Measurements from ENCODE around the gene CSGALNACT2.
A peak's percentile ranks its signal among the peaks of the same experiment; 100 is the strongest.

The CSGALNACT2 gene

DNA sequence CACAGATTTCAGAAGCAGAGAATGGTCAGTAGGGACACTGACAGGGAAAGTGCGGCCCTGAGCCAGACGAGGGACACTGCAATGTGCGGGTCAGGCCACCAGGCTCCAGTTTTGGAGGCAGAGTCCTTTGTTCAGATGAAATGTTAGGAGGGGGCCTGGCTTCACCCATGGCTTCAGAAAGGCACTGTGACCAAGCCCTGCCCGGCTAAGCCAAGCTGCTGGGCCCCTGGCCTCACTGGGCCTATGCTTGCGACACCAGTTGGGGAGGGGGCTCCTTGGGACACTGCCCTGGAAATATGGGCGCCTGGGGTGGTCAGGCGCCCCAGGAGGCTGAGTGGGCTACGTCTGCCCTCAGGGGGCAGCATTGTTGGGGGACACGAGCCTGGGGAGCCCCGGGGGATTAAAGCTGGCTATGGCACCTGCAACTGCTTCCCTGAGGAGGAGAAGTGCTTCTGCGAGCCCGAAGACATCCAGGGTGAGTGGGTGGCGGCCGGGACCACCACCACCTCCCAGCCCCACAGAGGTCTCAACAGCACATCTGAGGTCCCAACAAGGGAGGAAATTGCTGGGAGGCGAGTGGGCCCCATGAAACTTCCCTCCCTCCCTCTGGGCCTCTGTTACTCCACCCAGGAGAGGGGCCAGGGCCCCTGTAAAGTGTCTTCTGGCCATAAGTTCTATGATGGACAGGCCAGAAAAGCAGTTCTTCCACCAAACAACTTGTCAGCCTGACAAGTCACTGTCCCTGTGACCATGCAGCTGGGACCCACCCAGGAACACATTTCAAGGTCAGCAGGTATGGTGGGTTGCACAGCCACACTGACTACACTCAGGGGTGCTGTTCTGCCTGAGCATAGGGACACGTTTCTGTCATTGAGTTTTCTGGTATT lies 24.8 kb upstream of the CSGALNACT2 start:
- no peak for DNase-seq

DNA sequence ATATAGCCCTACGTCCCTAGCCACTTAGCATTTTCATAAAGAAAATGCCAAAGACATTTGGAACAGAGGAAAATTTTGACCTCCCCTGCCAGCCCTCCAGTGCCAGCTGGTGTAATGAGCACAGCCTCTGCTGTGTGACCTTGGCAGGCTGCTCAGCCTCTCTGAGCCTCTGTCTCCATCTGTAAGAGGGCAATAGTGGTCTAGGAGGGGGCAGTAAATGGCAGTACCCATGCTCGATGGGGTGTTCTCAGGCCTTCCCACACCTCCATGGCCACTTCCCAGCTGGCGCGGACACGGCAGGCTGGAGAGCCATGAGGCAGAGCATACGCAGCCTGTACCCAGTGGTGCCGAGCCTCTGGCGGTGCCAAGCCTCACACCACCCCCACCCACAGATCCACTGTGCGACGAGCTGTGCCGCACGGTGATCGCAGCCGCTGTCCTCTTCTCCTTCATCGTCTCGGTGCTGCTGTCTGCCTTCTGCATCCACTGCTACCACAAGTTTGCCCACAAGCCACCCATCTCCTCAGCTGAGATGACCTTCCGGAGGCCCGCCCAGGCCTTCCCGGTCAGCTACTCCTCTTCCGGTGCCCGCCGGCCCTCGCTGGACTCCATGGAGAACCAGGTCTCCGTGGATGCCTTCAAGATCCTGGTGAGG lies 24.0 kb upstream of the CSGALNACT2 start:
- DNase-seq: no peak

DNA sequence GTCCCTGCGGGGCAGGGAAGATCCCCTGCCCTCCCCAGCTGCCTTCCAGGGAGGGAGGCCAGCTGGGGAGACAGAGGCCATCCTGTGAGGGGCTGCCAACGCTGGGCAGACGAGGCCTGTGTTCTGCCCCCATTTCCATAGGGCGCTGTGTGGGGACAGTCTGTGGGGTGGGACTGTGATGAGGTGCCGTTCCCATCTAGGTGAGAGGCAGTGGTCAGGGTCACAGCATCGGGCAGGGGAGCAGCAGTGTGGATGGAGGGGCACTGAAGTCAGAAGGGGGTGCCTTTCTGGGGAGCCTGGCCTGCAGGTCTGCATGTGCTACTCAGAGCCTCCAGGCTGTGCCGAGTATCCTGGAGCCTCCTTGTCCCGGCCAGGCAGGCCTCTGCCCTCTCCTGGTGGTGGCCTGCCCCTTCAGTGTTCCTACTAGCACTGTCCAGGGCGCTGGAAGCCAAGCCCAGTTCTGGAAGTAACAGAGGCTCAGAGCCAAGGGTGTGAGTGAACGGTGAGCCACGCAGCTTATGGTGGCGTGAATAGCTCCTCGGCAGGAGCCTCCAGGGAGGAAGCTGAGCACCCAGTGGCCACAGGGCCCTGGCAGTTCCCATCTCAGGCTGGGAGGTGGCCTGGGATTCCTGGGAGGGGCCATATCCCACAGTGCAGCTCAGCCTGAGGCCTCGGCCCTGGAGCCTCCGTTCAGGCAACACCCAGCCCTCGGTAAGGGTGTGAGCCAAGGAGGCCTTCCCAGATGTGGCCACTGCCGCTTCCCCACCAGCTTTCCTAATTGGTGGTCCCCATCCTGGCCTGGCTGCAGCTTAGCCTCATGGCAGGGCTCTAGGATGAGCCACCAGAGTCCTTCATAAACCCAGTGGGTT lies 23.3 kb upstream of the CSGALNACT2 start:
- peak; percentile 23 for DNase-seq

DNA sequence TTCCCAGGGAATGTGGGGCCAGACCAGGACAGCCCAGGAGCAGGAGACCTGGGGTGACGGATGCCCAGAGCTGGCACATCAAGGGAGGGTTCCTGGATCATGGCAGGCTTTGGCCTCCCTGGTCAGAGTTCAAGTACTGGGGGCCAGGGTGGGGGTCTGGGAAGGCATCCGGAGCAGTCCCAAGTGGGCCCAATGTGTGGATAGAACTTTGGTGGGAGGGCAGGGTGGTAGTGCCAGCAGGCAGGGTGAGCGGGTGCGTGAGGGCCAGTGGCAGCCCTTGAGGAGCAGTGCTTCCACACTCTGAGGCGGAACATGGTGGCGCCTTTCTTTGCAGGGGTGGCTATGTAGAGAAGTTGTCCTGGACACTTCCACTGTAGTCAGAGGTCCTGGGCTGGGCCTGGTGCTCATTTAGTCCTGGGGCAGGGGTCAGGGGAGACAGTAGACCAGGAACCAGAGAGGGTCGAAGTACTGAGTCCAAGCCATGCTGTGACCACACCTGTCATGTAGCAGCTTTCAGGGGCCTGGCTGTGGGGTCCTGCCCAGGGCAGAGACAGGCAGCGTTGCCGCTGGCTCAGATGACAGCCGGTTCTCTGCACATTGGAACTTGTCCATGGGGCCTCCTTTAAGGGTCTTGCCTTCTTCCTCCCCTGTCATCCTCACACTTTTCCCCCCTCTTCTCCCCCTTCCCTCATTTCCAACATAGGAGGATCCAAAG lies 22.2 kb upstream of the CSGALNACT2 start:
- DNase-seq: no peak

DNA sequence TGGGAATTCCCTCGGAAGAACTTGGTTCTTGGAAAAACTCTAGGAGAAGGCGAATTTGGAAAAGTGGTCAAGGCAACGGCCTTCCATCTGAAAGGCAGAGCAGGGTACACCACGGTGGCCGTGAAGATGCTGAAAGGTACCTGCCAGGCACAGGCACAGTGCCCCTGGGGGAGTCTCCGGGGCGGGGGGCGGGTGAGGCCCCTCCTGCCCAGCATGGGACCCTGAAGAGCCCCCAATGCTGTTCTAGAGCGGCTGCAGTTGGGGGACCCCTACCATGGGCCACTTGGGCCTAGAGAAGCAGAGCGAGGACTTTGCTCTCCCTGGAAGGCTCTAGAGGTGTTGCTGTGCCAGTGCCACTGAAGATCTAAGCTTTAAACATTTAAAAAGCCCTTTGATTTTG lies 21.6 kb upstream of the CSGALNACT2 start:
- DNase-seq: no peak

DNA sequence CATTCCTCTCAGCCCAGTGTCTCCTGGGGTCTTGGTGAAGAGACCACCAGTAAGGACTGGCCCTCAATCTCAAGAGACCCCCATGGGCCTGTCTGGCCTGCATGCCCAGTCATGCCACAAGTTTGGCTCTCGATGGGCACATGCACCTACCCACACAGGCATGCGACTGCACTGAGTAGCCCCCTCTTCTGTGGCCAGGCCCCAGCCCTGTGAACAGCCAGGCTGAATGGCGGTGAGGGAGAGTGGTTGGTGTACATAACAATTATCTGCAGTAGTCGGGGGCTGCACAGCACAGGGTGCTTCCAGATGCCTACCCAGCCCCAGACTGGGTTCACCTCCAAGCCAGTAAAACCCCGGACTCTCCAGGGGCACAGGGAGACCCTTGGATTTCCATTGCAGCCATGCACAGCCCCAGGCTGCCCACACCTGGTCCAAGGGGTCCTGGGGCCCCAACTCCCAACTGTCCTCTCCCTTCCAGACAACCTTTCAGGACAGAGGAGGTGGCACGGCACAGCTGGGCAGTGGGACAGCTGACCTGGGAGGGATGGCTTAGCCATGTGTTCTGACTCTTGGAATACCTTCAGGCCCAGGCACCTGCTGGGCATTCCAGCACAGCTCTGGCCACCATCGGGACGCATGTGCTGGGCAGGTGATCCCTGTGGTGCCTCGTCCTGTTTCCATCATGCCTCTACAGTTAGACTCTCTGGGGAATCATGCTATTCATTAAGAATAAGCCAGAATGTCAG lies 21.0 kb upstream of the CSGALNACT2 start:
- no peak for DNase-seq

DNA sequence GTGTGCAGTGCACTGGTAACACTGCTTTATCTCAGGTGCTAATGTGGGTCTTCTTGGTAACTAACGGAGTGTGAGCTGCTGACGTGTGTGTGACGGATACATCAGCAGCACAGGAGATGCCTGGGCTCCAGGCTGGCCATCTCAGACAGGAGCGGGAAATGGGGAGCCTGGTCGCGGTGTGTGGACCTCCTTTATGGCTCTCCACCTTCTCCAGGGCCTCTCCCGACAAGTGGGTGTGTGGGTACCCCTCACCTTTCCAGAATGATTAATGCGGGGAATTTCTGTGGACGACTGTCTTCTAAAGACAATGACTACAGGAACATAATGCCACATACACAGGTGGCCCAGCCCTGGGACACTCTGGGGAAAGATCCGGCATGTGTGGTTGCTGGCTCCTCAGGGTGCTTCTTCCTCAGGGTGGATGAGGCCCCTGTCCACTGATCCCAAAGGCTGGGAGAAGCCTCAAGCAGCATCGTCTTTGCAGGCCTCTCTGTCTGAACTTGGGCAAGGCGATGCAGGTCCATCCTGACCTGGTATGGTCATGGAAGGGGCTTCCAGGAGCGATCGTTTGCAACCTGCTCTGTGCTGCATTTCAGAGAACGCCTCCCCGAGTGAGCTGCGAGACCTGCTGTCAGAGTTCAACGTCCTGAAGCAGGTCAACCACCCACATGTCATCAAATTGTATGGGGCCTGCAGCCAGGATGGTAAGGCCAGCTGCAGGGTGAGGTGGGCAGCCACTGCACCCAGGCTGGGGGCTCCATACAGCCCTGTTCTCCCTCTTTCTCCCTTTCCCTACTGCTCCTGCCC lies 20.3 kb upstream of the CSGALNACT2 start:
- DNase-seq: no peak

DNA sequence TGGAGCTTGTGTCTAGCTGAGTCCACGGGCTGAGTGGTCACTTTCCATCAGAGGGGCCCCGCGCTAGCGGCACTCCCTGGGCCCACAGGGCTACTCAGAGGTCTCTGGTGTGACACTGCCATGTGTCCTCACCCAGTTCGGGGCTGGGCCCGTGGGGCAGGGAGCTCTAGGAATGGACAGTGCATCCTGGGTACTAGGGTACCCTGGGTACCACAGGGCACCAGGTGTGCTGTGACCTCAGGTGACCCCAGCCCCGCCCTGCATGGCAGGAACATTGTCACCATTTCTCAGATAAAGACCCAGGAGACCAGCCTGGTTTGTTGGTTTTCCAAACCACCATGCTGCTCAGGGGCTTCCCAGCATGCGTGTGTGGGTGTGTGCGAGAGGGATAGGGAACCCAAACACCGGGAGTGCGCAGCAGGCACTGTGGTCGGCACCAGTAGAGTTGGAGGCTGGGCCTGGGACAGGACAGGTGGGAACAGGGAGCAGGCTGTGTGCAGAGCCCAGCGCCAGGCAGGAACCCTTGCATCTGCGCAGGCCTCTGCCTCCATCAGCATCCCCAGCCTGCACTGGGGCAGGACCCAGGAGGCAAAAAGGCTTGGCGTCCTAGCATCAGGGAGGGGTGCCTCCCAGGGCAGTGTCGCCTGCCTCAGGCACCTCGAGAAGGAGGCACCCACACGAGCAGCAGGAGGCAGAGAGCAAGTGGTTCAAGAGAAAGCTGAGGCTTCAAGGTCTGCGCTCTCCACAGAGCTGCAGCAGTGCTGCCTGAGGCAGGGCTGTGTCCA lies 19.4 kb upstream of the CSGALNACT2 start:
- no peak for DNase-seq

DNA sequence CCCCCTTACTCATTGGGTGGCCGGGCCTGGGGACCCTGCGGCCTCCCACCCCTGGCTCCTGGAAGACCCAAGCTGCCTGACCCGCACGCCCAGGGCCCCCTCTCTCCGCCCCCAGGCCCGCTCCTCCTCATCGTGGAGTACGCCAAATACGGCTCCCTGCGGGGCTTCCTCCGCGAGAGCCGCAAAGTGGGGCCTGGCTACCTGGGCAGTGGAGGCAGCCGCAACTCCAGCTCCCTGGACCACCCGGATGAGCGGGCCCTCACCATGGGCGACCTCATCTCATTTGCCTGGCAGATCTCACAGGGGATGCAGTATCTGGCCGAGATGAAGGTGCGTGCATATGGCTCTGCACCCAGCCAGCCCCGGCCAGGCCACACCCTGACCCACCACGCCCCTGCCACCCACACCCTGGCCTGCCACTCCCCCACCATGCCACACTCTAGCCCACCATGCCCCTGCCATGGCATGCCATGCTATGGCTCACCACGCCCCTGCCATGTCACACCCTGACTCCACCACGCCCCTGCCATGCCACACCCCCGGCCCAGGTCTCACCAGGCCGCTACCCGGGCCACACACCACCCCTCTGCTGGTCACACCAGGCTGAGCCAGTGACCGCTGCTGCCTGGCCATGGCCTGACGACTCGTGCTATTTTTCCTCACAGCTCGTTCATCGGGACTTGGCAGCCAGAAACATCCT lies 18.7 kb upstream of the CSGALNACT2 start:
- DNase-seq: no peak

DNA sequence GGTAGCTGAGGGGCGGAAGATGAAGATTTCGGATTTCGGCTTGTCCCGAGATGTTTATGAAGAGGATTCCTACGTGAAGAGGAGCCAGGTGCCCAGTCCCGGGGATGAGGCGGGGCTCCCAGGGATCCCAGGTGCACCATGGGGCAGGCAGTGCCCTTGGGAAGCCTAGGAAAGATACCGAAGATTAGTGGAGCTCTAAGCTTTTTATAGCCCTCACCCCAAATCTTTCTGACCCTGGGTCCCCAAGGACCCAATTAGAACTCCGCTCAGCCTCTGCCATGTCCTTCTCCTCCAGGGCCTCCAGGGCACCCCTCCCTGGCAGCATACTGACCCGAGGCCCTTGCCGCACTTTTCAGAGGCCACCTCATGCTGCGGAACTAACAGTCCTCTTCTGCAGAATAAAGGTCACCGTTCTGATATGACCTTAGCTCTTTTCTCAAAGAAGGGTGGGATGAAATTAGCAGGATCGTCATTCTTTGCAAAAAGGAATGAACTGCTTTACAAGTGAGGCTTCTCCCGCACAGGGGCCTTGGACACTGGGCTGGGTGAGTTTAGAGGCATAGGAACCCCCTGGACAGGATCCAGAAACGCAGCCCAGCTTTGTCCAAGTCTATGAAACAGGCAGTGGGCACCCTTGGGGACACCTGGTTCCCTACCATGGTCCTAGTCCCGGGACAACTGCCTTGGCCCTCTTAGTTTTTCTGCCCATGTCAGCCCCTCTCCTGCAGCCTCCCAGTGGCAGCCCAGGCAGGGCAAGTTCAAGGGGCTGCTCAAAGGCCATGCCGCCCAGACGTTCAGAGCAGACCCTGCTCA lies 17.9 kb upstream of the CSGALNACT2 start:
- no peak for DNase-seq

DNA sequence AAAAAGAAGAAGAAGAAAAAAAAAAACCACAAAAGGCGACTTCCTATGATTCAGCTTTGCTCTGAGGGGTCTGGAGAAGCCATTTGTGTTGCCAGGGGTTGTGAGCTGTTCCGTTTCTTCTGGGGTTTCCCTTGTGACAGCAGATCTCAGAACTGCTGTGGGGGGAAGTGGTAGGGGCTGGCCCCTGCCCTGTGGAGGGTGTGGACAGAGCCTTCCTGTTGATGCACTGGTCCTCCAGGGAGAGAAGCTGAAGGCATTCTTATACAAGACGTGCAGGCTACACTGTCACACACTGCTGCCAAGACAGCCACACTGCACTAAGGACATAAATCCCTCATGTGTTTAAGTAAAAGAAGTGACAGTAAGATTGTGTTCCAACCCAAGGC lies 17.3 kb upstream of the CSGALNACT2 start:
- DNase-seq: no peak

DNA sequence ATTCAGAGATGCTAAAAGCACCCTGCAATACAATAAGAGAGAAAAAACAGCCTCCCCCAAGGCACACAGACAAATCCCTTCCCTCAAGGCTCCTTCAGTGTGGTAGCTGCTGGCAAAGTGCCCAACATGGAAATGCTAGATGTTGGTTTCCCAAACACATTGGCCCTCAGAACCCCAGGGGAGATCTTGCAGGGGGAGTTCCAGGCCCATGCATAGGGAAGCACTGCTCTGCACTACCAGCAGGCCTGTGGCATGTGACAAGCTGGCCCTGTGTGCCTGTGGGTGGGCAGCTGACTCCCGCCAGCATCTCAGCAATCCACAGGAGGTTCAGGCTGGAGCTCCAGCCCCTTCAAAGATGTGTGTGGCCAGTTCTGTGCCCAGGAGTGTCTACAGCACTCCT lies 16.8 kb upstream of the CSGALNACT2 start:
- no peak for DNase-seq

DNA sequence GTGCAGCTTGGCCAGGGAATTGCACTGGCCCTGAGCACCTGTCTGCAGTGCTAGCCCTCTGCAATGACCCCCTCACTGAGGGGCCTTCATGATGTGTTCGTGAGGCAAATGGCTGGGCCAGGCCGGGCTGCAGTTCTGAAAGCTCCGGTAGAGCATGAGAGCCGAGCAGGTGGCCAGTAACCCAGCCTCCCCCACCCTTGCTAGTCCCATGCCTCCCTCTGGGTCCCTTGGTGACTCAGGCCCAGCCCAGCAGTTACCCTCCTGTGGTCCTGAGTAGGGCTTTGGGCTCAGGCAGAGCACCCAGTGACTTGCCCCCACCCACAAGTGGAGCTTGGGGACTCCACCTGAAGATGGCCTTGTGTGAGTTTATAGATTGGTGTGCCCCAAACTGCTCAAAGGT lies 16.1 kb upstream of the CSGALNACT2 start:
- no peak for DNase-seq

DNA sequence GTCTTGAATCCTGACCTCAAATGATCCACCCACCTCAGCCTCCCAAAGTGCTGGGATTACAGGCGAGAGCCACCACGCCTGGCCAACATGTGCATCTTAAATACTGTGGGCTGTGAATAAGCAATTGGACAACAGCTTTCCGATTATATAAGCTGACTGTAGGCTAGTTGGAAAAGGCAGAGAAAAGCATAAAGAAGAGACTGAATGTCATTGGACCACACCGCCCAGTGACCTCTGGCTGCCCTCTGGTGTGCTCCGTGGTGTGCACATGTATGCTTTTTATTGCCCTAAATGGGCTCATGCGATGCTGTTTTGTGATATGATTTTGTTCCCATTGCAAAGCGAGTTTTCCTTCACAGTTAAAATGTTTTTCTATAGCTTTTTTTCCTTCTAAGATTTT lies 15.4 kb upstream of the CSGALNACT2 start:
- DNase-seq: no peak

DNA sequence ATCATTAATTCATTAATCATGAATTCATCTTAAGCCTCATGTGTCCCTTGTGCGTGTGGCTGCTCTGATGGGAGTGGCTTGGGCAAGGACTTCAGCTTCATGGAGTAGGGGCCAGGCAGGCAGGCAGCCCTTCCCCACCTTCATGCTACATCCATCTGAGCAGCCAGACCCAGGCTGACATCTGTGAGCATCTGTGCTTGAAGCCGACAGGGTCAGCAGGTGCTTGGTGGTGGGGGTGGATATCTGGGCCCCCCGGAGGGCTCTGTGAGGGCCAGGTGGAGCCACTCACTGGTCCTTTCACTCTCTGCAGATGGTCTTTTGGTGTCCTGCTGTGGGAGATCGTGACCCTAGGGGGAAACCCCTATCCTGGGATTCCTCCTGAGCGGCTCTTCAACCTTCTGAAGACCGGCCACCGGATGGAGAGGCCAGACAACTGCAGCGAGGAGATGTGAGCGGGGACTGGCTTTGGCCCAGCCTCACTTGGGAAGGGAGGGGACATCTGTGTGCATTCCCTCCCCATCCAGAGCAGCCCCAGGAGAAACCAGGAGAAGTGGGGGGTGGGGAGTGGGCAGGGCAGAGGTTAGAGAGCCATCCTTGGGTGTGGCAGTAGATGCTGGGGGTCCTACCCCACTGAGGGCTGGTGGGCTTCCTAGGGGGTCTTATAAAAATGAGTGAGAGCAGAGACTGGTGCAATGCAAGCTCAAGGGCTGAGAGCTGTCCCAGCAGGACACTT lies 14.7 kb upstream of the CSGALNACT2 start:
- no peak for DNase-seq

DNA sequence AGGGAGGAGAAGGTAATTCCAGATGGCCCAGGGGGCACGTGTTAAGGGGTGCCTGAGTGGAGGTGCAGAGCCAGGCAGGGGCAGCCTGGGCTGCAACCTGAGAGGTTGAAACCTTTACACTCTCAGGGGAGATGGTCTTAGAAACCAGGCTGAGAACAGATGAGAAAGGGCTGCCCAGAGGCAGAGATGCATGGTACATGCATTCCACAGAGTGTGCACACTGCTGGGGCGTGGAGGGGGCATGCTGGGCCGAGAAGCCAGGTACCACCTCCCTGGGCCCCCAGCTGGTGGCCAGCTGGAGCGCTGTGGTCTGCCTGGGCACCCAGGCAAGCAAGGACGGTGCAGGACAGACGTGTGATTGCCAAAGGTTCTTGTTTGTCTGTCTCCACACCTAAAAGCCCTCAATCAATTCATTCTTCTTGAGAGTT lies 14.1 kb upstream of the CSGALNACT2 start:
- no peak for DNase-seq

DNA sequence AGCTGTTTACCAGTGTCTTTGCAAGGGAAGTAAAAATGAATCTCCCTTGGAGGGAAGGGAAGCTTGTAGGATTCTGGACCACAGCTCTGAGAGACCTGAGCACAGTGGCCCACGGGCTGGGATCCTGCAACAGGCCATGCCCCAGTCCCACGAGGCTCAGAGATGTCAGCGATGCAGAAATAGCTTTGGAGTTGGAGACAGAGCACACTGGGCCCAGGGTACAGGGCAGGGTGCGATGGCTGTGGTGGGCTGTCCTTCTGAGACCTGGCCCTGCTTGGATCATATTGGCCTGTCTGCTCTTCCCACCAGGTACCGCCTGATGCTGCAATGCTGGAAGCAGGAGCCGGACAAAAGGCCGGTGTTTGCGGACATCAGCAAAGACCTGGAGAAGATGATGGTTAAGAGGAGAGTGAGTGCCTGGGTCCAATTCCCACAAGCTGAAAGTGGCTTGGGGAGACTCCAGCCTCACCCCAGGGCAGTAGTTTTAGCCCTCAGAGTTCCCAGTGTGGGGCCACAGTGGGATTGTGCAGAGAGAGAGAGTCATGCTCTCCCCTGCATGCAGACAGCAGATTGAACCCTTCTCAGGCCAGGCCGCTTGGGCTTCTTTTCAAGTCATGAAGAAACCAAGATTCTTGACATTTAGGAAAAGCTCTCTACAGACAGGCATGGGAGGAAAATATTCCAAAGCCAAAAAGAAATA lies 13.5 kb upstream of the CSGALNACT2 start:
- DNase-seq: no peak
